Esophagus muscularis mucosa (tissue), 4 donors: ENCODE data around the gene ANKRD18A. TPM values are rescaled to one million over a fixed set of nuclear protein-coding genes. Genes with fewer than 3 reads are reported as not detected.

ENCODE experiments used
- DNase-seq: peaks from one replicate; pipeline ENCODE4 v3.0.0-alpha.2; 2017; ENCODE audit errors: extremely low spot score
- H3K27ac ChIP-seq, 4 donors: fragments of 200-600 bp; sonication (generic); replicated peaks in 1 of 4; 1 replicate in 3 of 4; 2 replicates in 1 of 4; pipeline ENCODE4 v1.5.1; 2016 to 2019; ENCODE audit warnings: mild to moderate bottlenecking in 1 of 4
- H3K27me3 ChIP-seq, 4 donors: fragments of 200-600 bp; sonication (generic); one replicate each; pipeline versions ENCODE4 v1.5.1 to v1.6.0; 2016 to 2019
- H3K36me3 ChIP-seq, 4 donors: fragments of 200-600 bp; sonication (generic); one replicate each; pipeline ENCODE4 v1.5.1; 2016 to 2019
- H3K4me1 ChIP-seq, 4 donors: fragments of 200-600 bp; sonication (generic); one replicate each; pipeline ENCODE4 v1.5.1; 2016 to 2019
- H3K4me3 ChIP-seq, 4 donors: fragments of 200-600 bp; sonication (generic); 1 replicate in 2 of 4; 2 replicates in 2 of 4; pipeline ENCODE4 v1.5.1; 2016 to 2019; ENCODE audit warnings: mild to moderate bottlenecking in 4 of 4, moderate library complexity in 1 of 4
- H3K9me3 ChIP-seq, 4 donors: fragments of 200-600 bp; sonication (generic); 1 replicate in 3 of 4; 2 replicates in 1 of 4; pipeline ENCODE4 v1.5.1; 2016 to 2019
- CTCF ChIP-seq, 3 experiments: fragments of 200-600 bp in 2 of 3; fragments of 450-650 bp in 1 of 3; sonication (generic) in 2 of 3; IDR thresholded peaks; one replicate each; pipeline ENCODE4 v1.5.1; 2017 to 2019; ENCODE audit warnings: antibody characterized with exemption in 3 of 3, mild to moderate bottlenecking in 2 of 3, moderate library complexity in 1 of 3
- EP300 ChIP-seq: sonication (generic); formaldehyde crosslinking; IDR thresholded peaks from one replicate; pipeline ENCODE4 v1.6.1; 2017; ENCODE audit warnings: antibody characterized with exemption
- POLR2A ChIP-seq: fragments of 450-650 bp; IDR thresholded peaks from one replicate; pipeline ENCODE4 v1.6.1; 2017; ENCODE audit warnings: antibody characterized with exemption, moderate library complexity, mild to moderate bottlenecking, low read depth
- POLR2AphosphoS5 ChIP-seq, 2 donors: sonication (generic); formaldehyde crosslinking; IDR thresholded peaks; one replicate each; pipeline ENCODE4 v1.6.1; 2017; ENCODE audit warnings: antibody characterized with exemption in 2 of 2
- WGBS: methylation state at CpG from one replicate; pipeline ENCODE4 v1.1.5; 2018; 5-methylcytosine and 5-hydroxymethylcytosine counted together
- intact Hi-C: fragments of 100-400 bp; cut with DNase I; formaldehyde crosslinking; loops from one replicate; pipeline ENCODE4 v1.15.1; 2023
- total RNA-seq, 4 donors: library from RNA; depleted of rRNA; stranded (reverse); fragments of >200 nt; gene quantifications; one replicate each; pipeline versions ENCODE4 v1.1.0 to v1.2.1, GENCODE V29; 2016

ANKRD18A gene
- total RNA-seq, 4 donors from 2014 or later, result 0.11 to 0.58 (median 0.17) TPM; not detected in 1

DNA sequence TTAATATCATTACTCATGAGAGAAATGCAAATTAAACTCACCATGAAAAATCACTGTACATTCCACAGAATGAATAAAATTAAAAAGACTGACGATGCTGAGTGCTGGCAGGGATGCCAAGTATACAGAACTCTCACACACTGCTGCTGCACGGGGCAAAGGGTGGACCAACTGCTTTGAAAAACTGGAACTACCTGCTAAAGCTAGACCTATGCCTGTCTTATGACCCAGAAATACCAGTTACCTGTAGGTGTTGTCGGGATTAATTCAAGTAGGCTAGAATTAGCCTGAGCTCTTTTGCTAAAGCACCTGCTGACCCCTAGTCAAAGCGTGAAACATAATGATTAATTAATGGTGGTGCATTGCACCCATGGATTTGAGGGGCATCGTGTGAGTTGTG lies 36.5 kb upstream of the ANKRD18A start:
- no peak overlapping the region for H3K27ac ChIP-seq
- DNase-seq, result peak; percentile 80
- peaks cover 0 to 5% (median 0%) of the 10 kb centered on the region in 4 donors for H3K27me3 ChIP-seq
- 31% methylated on average over 5 of the region's 5 CpGs for WGBS
- H3K4me1 ChIP-seq, result no peaks in the 10 kb centered on the region
- H3K4me3 ChIP-seq, result no peak overlapping the region
- intact Hi-C loops, result no loop called here
- no peaks in the 10 kb centered on the region for H3K9me3 ChIP-seq
- TF ChIP-seq POLR2A, result no peak
- no peak for TF ChIP-seq CTCF (IDR thresholded peaks at IDR 0.05)
- TF ChIP-seq EP300, result no peak
- TF ChIP-seq POLR2AphosphoS5 (IDR thresholded peaks at IDR 0.05), result no peak
- no peaks in the 10 kb centered on the region for H3K36me3 ChIP-seq

- 72% methylated on average over 7 of the region's 7 CpGs for WGBS
Observed at GRCh38 chr9:38652486-38652885, 32.1 kb upstream of the ANKRD18A start.

GRCh38 chr9:38652044-38652443 lies 31.6 kb upstream of the ANKRD18A start:
- H3K27ac ChIP-seq, result no peak overlapping the region
- intact Hi-C loops, result no loop called here
- DNase-seq, result peak; percentile 50

More at GRCh38 chr9:38652486-38652885, 32.1 kb upstream of the ANKRD18A start:
- intact Hi-C loops, result no loop called here
- H3K27me3 ChIP-seq, result peaks cover 0 to 5% (median 0%) of the 10 kb centered on the region in 4 donors
- H3K4me1 ChIP-seq, result no peaks in the 10 kb centered on the region
- no peak overlapping the region for H3K27ac ChIP-seq
- DNase-seq, result peak; percentile 72
- H3K9me3 ChIP-seq, result no peaks in the 10 kb centered on the region
- H3K36me3 ChIP-seq, result no peaks in the 10 kb centered on the region
- TF ChIP-seq CTCF (IDR thresholded peaks at IDR 0.05), result no peak
- TF ChIP-seq POLR2A, result no peak
- TF ChIP-seq EP300, result no peak
- TF ChIP-seq POLR2AphosphoS5 (IDR thresholded peaks at IDR 0.05), result no peak
- H3K4me3 ChIP-seq, result no peak overlapping the region

DNA sequence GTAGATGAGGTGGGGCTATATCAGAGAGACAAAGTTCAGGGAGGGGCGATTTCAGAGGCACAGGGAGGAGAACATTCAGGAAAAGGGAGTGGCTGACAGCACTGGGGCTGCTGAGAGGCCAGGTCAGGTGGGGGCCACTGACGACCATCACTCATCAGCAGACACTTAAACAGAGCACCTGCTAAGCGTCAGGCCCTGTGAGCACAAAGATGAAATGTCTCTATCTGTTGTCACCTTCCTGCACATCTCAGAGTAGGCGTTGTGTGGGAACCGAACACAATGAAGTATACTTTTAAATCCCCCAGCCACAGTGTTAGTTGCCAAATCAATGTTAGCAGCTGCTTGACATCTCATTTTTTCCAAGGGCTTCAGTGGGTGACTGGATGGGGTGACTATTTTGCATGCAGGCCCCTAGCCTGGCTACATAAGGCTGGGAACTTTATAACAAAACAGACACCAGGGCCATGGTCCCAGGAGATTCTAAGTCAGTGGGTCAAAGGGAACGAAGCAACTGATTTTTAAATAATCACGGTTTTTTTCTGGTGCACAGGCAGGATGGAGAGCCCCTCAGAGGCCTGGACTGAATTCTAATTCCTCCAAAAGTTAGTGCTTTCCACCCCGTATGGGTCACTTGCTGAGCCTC lies 31.1 kb upstream of the ANKRD18A start:
- H3K4me1 ChIP-seq, result no peaks in the 10 kb centered on the region
- no peaks in the 10 kb centered on the region for H3K36me3 ChIP-seq
- WGBS, result 68% methylated on average over 8 of the region's 8 CpGs
- TF ChIP-seq EP300, result no peak
- no peak for TF ChIP-seq POLR2A
- no peak for TF ChIP-seq POLR2AphosphoS5 (IDR thresholded peaks at IDR 0.05)
- no peak for TF ChIP-seq CTCF (IDR thresholded peaks at IDR 0.05)
- intact Hi-C loops, result no loop called here
- DNase-seq, result peak; percentile 64
- H3K9me3 ChIP-seq, result no peaks in the 10 kb centered on the region
- H3K27ac ChIP-seq, result no peak overlapping the region
- no peak overlapping the region for H3K4me3 ChIP-seq
- peaks cover 0 to 5% (median 0%) of the 10 kb centered on the region in 4 donors for H3K27me3 ChIP-seq

More at GRCh38 chr9:38652044-38652443, 31.6 kb upstream of the ANKRD18A start:
- no peaks in the 10 kb centered on the region for H3K36me3 ChIP-seq
- no peaks in the 10 kb centered on the region for H3K9me3 ChIP-seq
- TF ChIP-seq EP300 (no peak), POLR2A (no peak), CTCF (IDR thresholded peaks at IDR 0.05) (no peak), POLR2AphosphoS5 (IDR thresholded peaks at IDR 0.05) (no peak)
- H3K27me3 ChIP-seq, result peaks cover 0 to 5% (median 0%) of the 10 kb centered on the region in 4 donors
- no peak overlapping the region for H3K4me3 ChIP-seq
- WGBS, result 85% methylated on average over 2 of the region's 2 CpGs
- no peaks in the 10 kb centered on the region for H3K4me1 ChIP-seq

DNA sequence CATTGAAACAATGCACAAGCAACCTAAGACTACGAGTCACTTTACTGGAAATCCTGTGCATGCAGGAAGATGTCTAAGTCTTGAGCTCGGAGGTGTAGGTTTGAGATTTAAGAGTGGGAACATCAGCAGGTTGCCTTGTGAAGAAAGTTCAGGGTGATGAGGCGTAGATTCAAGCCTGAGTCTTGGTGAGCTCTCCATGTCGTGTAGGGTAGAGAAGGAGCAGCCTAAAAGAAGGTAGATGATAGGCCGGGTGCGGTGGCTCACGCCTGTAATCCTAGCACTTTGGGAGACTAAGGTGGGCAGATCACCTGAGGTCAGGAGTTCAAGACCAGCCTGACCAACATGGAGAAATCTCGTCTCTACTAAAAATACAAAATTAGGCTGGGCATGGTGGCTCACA lies 30.2 kb upstream of the ANKRD18A start:
- intact Hi-C loops, result no loop called here

More for the DNA sequence above, 30.2 kb upstream of the ANKRD18A start:
- DNase-seq, result peak; percentile 75
- TF ChIP-seq POLR2AphosphoS5 (IDR thresholded peaks at IDR 0.05) (no peak), EP300 (no peak), POLR2A (no peak), CTCF (IDR thresholded peaks at IDR 0.05) (no peak)
- Histone ChIP-seq H3K27ac (no peak overlapping the region), H3K27me3 (peaks cover 0 to 5% (median 0%) of the 10 kb centered on the region in 4 donors), H3K36me3 (no peaks in the 10 kb centered on the region), H3K9me3 (no peaks in the 10 kb centered on the region), H3K4me3 (no peak overlapping the region), H3K4me1 (no peaks in the 10 kb centered on the region)
- 97% methylated on average over 8 of the region's 8 CpGs for WGBS
